ENCODE measurements around the gene MRPS25. TPM values are rescaled to one million over a fixed set of nuclear protein-coding genes. Genes with fewer than 3 reads are reported as not detected.

Gene MRPS25
- total and polyA plus RNA-seq, 9 of the 15 experiments (the other 6 are each of a cell fraction or from before 2014, with no cell fraction given), result 34.3 to 129 (median 78.2) TPM

- TF ChIP-seq ZNF511 (CRISPR knock-in tag; IDR thresholded peaks at IDR 0.05) (peak; percentile 92), LARP7 (IDR thresholded peaks at IDR 0.05) (0 out of 2 replicates have a peak, but pooled peaks have one; percentile 18), FIP1L1 (IDR thresholded peaks at IDR 0.05; ENCODE audit: low read depth, low read length, poor library complexity, severe bottlenecking) (peak; percentile 91), ZBED1 (IDR thresholded peaks at IDR 0.05) (no peak), NELFE (IDR thresholded peaks at IDR 0.05; ENCODE audit: insufficient read depth, insufficient read length) (no peak), MXD1 (CRISPR knock-in tag; IDR thresholded peaks at IDR 0.05; ENCODE audit: borderline replicate concordance, poor library complexity, severe bottlenecking) (no peak), MAFF (IDR thresholded peaks at IDR 0.05; ENCODE audit: low read length) (peak; percentile 1; the same call in 1 of the 2 replicates), DACH1 (IDR thresholded peaks at IDR 0.05; ENCODE audit: partially characterized antibody) (no peak), ZNF512 (tag; IDR thresholded peaks at IDR 0.05) (no peak), KHSRP (IDR thresholded peaks at IDR 0.05) (no peak), E4F1 (CRISPR knock-in tag; IDR thresholded peaks at IDR 0.05; ENCODE audit: borderline replicate concordance) (0 out of 2 replicates have a peak, but pooled peaks have one; percentile 46), MEF2A (IDR thresholded peaks at IDR 0.05; ENCODE audit: control insufficient read depth, low read depth, low read length) (no peak), FOXJ3 (CRISPR knock-in tag; IDR thresholded peaks at IDR 0.05) (no peak), RHOXF2B (CRISPR knock-in tag; conservative IDR thresholded peaks at IDR 0.05) (no peak; the same call in 1 of the 2 replicates), ZNF518B (CRISPR knock-in tag; IDR thresholded peaks at IDR 0.05) (no peak), ZNF695 (CRISPR knock-in tag; IDR thresholded peaks at IDR 0.05) (no peak), BDP1 (IDR thresholded peaks at IDR 0.05; ENCODE audit: insufficient read depth, insufficient read length) (no peak), ZC3H11A (IDR thresholded peaks at IDR 0.05; ENCODE audit: low read depth, low read length) (no peak), EP300 (IDR thresholded peaks at IDR 0.05; ENCODE audit: low read length) (peak; percentile 33; the same call in 1 of the 2 replicates), TBL1XR1 (IDR thresholded peaks at IDR 0.05; ENCODE audit: low read length in 2 of 2) (0 out of 4 replicates have a peak, but pooled peaks of 1 of the 2 experiments have one; percentile 23), BACH1 (tag; IDR thresholded peaks at IDR 0.05) (no peak)
Measured at GRCh38 chr3:15064835-15065549, at the start of gene MRPS25 (continued).

Measured in K562 (cell line).